SK-N-SH treated with all-trans-retinoic acid at 6 μM for 48 hours (cell line): ENCODE measurements around the gene SCARF2.

Experiments used
- TCF4 ChIP-seq: fragments of 250-450 bp; sonication (Bioruptor Pico); IDR thresholded peaks from 2 replicates; pipeline ENCODE4 v1.8.0; 2021; ENCODE audit warnings: mild to moderate bottlenecking, moderate library complexity, borderline replicate concordance
- TF ChIP-seq, protein P1 (sequence below): fragments of 250-450 bp; sonication (Bioruptor Pico); IDR thresholded peaks from 2 replicates; pipeline ENCODE4 v1.8.0; 2020; ENCODE audit warnings: mild to moderate bottlenecking, moderate library complexity, borderline replicate concordance
- TF ChIP-seq, protein P2 (sequence below): fragments of 250-450 bp; sonication (Bioruptor Pico); IDR thresholded peaks from 2 replicates; pipeline ENCODE4 v1.5.1; 2020; ENCODE audit warnings: low read depth, mild to moderate bottlenecking, moderate library complexity
- TF ChIP-seq, protein P3 (sequence below): fragments of 250-450 bp; sonication (Bioruptor Pico); IDR thresholded peaks from 2 replicates; pipeline ENCODE4 v1.5.1; 2021; ENCODE audit warnings: mild to moderate bottlenecking, moderate library complexity

DNA sequence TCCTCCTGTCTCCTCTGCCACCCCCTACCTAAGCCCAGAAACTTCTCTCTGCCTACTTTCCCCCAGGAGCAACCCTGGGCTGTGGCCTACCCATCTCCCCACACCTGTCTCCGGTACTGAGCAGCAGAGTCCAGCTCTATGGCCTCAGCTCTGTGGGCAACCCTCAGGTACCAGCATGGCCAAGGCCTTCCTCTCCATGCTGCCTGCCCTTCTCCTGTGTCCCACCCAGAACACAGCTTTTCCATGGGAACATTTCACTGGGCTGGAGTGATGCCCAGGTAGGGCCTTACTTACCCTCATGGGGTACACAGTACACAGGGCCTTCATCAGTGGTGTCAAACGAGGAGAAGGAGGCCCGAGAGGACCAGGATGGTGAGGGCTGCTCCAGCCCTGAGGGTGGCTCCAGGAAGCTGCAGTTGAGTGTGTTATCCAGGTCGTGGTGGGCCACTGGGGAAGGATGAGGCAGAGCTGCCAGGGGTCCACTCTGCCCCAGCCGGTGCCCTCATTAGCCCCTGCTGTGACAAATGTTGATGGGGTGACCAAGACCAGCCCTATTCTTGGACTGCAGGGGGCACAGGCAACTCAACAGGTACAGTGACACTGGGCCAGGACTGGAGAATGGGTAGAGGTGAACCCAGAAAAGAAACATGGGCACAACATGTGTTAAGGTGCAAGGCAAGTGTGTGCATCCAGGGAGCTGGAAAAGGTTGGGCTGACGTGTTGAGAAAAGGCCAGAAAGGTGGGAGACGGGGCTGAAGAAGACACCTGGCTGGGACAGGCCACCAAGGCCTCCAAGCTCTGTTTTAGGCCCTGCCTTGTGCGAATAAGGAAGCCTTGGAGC lies 10.3 kb downstream of the SCARF2 start:
- TF ChIP-seq, protein P1, sequence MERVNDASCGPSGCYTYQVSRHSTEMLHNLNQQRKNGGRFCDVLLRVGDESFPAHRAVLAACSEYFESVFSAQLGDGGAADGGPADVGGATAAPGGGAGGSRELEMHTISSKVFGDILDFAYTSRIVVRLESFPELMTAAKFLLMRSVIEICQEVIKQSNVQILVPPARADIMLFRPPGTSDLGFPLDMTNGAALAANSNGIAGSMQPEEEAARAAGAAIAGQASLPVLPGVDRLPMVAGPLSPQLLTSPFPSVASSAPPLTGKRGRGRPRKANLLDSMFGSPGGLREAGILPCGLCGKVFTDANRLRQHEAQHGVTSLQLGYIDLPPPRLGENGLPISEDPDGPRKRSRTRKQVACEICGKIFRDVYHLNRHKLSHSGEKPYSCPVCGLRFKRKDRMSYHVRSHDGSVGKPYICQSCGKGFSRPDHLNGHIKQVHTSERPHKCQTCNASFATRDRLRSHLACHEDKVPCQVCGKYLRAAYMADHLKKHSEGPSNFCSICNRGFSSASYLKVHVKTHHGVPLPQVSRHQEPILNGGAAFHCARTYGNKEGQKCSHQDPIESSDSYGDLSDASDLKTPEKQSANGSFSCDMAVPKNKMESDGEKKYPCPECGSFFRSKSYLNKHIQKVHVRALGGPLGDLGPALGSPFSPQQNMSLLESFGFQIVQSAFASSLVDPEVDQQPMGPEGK (CRISPR knock-in tag) = no peak
- TF ChIP-seq, protein P2, sequence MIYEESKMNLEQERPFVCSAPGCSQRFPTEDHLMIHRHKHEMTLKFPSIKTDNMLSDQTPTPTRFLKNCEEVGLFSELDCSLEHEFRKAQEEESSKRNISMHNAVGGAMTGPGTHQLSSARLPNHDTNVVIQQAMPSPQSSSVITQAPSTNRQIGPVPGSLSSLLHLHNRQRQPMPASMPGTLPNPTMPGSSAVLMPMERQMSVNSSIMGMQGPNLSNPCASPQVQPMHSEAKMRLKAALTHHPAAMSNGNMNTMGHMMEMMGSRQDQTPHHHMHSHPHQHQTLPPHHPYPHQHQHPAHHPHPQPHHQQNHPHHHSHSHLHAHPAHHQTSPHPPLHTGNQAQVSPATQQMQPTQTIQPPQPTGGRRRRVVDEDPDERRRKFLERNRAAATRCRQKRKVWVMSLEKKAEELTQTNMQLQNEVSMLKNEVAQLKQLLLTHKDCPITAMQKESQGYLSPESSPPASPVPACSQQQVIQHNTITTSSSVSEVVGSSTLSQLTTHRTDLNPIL (CRISPR knock-in tag) = no peak
- TF ChIP-seq, protein P3, sequence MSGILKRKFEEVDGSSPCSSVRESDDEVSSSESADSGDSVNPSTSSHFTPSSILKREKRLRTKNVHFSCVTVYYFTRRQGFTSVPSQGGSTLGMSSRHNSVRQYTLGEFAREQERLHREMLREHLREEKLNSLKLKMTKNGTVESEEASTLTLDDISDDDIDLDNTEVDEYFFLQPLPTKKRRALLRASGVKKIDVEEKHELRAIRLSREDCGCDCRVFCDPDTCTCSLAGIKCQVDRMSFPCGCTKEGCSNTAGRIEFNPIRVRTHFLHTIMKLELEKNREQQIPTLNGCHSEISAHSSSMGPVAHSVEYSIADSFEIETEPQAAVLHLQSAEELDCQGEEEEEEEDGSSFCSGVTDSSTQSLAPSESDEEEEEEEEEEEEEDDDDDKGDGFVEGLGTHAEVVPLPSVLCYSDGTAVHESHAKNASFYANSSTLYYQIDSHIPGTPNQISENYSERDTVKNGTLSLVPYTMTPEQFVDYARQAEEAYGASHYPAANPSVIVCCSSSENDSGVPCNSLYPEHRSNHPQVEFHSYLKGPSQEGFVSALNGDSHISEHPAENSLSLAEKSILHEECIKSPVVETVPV = no peak
- no peak for TF ChIP-seq TCF4
